Lower leg skin (tissue), 4 donors: ENCODE measurements around the gene CHIA. TPM values are rescaled to one million over a fixed set of nuclear protein-coding genes. Genes with fewer than 3 reads are reported as not detected.

Experiments
- DNase-seq, 2 donors: peaks; one replicate each; pipeline ENCODE4 v3.0.0-alpha.2; 2019; ENCODE audit warnings: low spot score in 2 of 2
- H3K4me3 ChIP-seq: fragments of 200-600 bp; sonication (generic); 2 replicates; pipeline ENCODE4 v1.5.1; 2017; ENCODE audit warnings: mild to moderate bottlenecking, low read depth; ENCODE audit not compliant: poor library complexity, severe bottlenecking
- POLR2A ChIP-seq, 2 donors: fragments of 450-650 bp; IDR thresholded peaks; one replicate each; pipeline ENCODE4 v1.6.1; 2016 to 2017; ENCODE audit warnings: antibody characterized with exemption in 2 of 2, mild to moderate bottlenecking in 1 of 2, moderate library complexity in 1 of 2
- WGBS, 2 donors: methylation state at CpG; one replicate each; pipeline ENCODE4 v1.1.5; 2018; 5-methylcytosine and 5-hydroxymethylcytosine counted together
- intact Hi-C: fragments of 100-400 bp; cut with DNase I; formaldehyde crosslinking; loops from one replicate; pipeline ENCODE4 v1.15.0; 2023; ENCODE audit warnings: low total_unique reads
- total RNA-seq, 4 donors: library from RNA; depleted of rRNA; stranded (reverse); fragments of >200 nt; gene quantifications; one replicate each; pipeline ENCODE4 v1.1.0, GENCODE V29; 2016
- TF ChIP-seq, protein P1 (sequence below), 3 donors: fragments of 450-650 bp; IDR thresholded peaks; one replicate each; pipeline ENCODE4 v1.5.1; 2016; ENCODE audit warnings: antibody characterized with exemption in 3 of 3, mild to moderate bottlenecking in 3 of 3, moderate library complexity in 2 of 3

The CHIA gene
- total RNA-seq, 4 donors from 2014 or later: not detected

DNA sequence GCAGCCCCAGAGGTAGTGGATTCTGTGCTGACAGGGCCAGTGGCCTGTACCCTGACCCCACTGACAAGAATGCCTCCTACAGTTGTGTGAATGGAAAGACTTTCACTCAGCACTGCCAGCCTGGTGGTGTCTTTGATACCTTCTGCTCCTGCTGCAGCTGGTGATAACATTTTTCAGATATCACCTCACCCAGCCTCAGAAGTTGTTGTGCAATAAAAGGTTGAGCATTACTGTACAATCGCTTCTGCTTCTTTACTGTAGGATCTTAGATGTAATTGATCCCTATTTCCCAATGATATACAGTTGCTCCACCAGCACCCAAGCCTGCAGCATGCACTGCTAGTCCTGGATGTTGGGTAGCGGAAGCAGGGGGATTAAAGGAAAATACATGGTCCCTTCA, 4.8 kb upstream of the CHIA start:
- H3K4me3 ChIP-seq: no peak overlapping the region
- intact Hi-C loops: no loop called here
- 83 to 89% methylated on average over 2 of the region's 2 CpGs for WGBS, 2 donors
- TF ChIP-seq, protein P1, sequence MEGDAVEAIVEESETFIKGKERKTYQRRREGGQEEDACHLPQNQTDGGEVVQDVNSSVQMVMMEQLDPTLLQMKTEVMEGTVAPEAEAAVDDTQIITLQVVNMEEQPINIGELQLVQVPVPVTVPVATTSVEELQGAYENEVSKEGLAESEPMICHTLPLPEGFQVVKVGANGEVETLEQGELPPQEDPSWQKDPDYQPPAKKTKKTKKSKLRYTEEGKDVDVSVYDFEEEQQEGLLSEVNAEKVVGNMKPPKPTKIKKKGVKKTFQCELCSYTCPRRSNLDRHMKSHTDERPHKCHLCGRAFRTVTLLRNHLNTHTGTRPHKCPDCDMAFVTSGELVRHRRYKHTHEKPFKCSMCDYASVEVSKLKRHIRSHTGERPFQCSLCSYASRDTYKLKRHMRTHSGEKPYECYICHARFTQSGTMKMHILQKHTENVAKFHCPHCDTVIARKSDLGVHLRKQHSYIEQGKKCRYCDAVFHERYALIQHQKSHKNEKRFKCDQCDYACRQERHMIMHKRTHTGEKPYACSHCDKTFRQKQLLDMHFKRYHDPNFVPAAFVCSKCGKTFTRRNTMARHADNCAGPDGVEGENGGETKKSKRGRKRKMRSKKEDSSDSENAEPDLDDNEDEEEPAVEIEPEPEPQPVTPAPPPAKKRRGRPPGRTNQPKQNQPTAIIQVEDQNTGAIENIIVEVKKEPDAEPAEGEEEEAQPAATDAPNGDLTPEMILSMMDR (IDR thresholded peaks at IDR 0.05): no peak
- TF ChIP-seq POLR2A (IDR thresholded peaks at IDR 0.05): no peak
- DNase-seq: no peak

DNA sequence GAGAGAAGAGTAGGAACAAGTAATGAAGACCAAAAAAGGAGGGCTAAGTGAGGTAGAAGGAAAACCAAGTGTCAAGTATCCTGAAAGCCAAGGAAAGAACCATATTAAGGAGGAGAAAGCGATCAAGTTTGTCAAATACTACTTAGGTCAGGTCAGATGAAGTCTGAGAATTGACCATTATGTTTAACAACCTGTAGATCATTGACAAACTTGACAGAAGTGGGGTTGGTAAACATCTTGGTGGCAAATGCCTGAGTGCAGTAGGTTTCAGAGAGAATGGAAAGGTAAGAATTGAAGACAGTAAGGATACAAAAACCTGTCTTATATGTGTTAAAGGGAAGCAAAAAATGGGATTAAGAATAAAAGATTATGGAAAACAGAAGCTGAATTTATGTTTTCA, 3.7 kb upstream of the CHIA start:
- DNase-seq: no peak
- no peak for TF ChIP-seq POLR2A (IDR thresholded peaks at IDR 0.05)
- TF ChIP-seq, protein P1 (IDR thresholded peaks at IDR 0.05): no peak
- WGBS, 2 donors: 0 to 42% methylated on average over 1 of the region's 1 CpG
- intact Hi-C loops: no loop called here
- H3K4me3 ChIP-seq: no peak overlapping the region

DNA sequence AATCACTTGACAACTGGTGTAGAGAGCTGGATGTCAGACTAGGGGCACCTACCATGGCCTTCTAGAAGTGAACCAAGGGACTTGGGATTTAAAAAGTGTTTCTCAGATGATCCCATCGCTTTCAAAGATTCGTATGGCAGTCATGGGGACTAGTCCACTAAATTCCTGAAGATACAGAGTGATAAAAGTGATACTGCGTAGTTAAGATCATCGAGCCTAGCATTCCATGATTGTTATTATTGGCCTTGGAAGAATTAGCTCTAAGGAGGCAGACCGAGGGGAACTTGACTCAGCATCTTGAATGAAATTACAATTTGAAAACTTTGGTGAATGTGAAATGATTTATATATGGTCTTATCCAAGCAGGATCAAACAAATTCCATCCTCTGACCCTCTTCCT, 1.3 kb upstream of the CHIA start:
- intact Hi-C loops: no loop called here
- WGBS, 2 donors: 47 to 54% methylated on average over 5 of the region's 5 CpGs
- no peak for DNase-seq
- H3K4me3 ChIP-seq: no peak overlapping the region
- no peak for TF ChIP-seq POLR2A (IDR thresholded peaks at IDR 0.05)
- TF ChIP-seq, protein P1 (IDR thresholded peaks at IDR 0.05): no peak

DNA sequence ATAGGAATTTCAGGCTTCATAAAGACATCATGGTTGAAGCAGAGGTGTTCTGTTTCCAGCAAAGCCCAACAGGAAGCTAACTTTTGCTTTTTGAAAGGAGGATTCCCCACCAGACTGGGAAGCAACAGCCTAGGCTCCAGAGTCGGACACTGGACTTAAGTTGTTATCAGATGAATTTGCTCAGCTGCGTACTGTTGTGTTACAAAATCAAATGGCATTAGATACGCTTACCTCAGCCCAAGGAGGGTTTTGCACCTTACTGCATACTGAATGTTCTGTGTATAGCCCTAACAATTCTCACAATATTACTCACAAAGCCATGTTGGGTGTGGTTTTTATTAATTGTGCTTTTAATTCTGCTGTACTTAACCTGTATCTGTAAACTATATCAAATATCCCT, 547 bp upstream of the CHIA start:
- WGBS, 2 donors: 60 to 73% methylated on average over 3 of the region's 3 CpGs
- no peak for TF ChIP-seq POLR2A (IDR thresholded peaks at IDR 0.05)
- TF ChIP-seq, protein P1 (IDR thresholded peaks at IDR 0.05): no peak
- H3K4me3 ChIP-seq: no peak overlapping the region
- DNase-seq: no peak
- intact Hi-C loops: no loop called here

DNA sequence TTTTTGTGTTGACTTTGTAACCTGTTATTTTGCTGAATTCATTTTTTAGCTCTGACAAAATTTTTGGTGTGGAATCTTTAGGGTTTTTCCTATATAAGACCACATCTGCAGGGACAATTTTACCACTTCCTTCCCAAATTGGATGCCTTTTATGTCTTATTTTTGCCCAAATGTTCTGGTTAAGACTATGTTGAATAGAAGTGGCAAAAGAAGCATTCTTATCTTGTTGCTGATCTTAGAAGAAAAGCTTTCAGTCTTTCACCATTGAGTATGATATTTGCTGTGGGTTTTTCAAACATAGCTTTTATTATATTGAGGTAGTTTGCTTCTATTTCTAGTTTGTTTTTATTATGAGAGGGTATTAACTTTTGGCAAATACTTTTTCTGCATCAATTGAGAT, 3.7 kb downstream of the CHIA start:
- TF ChIP-seq, protein P1 (IDR thresholded peaks at IDR 0.05): no peak
- TF ChIP-seq POLR2A (IDR thresholded peaks at IDR 0.05): no peak
- no peak for DNase-seq
- intact Hi-C loops: no loop called here
- no peak overlapping the region for H3K4me3 ChIP-seq

DNA sequence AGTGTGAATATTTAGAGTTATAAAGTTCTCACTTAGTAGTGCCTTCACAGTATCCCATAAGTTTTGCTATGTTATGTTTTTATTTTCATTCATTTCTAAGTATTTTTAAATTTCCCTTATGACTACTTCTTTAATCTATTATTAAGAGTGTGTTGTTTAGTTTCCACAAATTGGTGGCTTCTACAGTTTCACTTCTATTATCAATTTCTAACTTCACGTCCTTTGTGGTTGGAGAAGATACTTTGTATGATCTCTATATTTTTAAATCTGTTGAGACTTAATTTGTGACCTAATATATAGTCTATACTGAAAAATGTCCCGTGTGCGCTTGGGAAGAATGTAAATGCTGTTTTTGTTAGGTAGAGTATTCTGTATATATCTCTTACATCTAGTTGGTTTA, 11.7 kb downstream of the CHIA start:
- WGBS, 2 donors: 87 to 88% methylated on average over 3 of the region's 3 CpGs
- no peak for DNase-seq
- H3K4me3 ChIP-seq: no peak overlapping the region
- TF ChIP-seq POLR2A (IDR thresholded peaks at IDR 0.05): no peak
- TF ChIP-seq, protein P1 (IDR thresholded peaks at IDR 0.05): no peak
- intact Hi-C loops: no loop called here
